ENCODE data around the gene FTCD. TPM values are rescaled to one million over a fixed set of nuclear protein-coding genes. Genes with fewer than 3 reads are reported as not detected.
"Not testable (repeated sequence)": the region's sequence is repeated elsewhere in the genome, so short reads cannot be mapped to it uniquely, and the experiment has no call there.

The FTCD gene
- total RNA-seq, 2 experiments from 2014 or later = 0.43 TPM; not detected in 1

GRCh38 chr21:46181436-46181835 lies 26.1 kb upstream of the FTCD start:
- no peak overlapping the region for H3K4me3 Mint-ChIP-seq
- peaks cover 1% of the 10 kb centered on the region for H3K9me3 Mint-ChIP-seq
- no peaks in the 10 kb centered on the region for H3K36me3 Mint-ChIP-seq
- DNase-seq = no peak
- no peak overlapping the region for H3K27ac Mint-ChIP-seq
- peaks cover 10% of the 10 kb centered on the region for H3K4me1 Mint-ChIP-seq
- H3K27me3 Mint-ChIP-seq = peaks cover 3% of the 10 kb centered on the region

DNA sequence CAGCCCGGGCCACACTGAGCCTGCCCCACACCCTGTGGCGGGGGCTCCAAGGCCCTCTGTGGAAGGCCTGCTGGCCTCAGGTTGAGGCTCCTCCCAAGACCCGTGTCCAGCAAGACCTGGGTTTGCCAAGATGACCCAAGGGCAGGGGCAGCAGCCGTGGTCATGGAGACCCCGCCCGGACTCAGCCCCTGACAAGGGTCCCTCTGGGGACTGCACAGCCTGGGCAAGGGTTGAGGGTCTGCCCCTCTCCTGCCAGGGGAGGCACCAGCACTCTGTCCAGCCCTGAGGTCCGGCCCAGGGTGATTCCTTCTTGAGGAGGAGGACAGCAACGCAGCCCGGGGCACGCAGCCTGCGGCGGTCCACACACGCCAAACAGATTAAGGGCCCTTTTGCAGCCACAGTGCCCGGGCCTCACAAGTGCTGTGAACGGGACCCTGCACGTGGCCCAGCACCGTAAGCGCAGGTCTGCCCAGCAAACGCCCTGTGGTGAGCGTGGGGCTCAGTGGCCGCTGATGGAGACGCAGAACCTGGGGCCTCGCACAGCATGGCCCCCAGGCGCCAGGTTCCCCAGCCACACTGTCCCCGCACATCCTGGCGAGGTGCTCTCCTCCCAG lies 25.5 kb upstream of the FTCD start:
- Mint-ChIP-seq H3K4me1 (peaks cover 9% of the 10 kb centered on the region), H3K27ac (no peak overlapping the region), H3K27me3 (peaks cover 3% of the 10 kb centered on the region), H3K36me3 (no peaks in the 10 kb centered on the region), H3K9me3 (peaks cover 6% of the 10 kb centered on the region), H3K4me3 (no peak overlapping the region)
- DNase-seq = no peak

DNA sequence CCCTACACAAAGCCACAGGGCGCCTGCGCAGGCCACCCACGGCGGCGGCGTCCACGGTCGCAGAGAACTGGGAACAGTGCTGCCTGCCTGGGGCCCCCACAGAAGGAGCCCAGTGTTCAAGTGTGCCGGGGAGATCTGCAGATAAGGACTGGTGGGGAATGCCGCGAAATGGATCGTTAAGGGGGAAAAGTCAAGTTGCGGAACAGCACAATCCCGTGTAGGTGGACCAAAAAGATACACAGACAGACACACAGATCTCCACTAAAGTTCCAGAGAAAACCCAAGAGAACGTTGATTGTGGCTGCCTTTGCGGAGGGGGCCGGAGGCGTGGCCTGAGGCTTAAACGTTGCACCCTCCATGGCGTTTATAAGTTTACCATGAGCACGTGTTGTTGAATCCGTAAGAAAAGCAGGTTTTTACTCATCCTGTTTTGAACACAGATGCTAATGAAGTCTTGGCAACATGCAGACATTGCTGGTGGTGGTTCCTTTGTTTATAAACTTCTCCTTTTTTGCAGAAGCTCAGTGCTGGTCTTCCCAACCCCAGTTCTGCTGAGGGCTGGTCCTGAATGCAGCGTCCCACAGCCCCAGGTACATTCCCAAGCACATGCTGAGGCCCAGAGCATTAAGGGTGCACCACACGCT lies 24.8 kb upstream of the FTCD start:
- Mint-ChIP-seq H3K9me3 (peaks cover 6% of the 10 kb centered on the region), H3K27me3 (peaks cover 3% of the 10 kb centered on the region)

GRCh38 chr21:46179708-46180078 lies 24.3 kb upstream of the FTCD start:
- Mint-ChIP-seq H3K4me3 (no peak overlapping the region), H3K27ac (no peak overlapping the region), H3K9me3 (peaks cover 11% of the 10 kb centered on the region), H3K27me3 (peaks cover 3% of the 10 kb centered on the region), H3K4me1 (peaks cover 3% of the 10 kb centered on the region), H3K36me3 (peaks cover 4% of the 10 kb centered on the region)
- DNase-seq = no peak

More for the DNA sequence above, 24.8 kb upstream of the FTCD start:
- Mint-ChIP-seq H3K4me3 (no peak overlapping the region), H3K36me3 (peaks cover 1% of the 10 kb centered on the region), H3K27ac (no peak overlapping the region), H3K4me1 (peaks cover 3% of the 10 kb centered on the region)
- DNase-seq = no peak

DNA sequence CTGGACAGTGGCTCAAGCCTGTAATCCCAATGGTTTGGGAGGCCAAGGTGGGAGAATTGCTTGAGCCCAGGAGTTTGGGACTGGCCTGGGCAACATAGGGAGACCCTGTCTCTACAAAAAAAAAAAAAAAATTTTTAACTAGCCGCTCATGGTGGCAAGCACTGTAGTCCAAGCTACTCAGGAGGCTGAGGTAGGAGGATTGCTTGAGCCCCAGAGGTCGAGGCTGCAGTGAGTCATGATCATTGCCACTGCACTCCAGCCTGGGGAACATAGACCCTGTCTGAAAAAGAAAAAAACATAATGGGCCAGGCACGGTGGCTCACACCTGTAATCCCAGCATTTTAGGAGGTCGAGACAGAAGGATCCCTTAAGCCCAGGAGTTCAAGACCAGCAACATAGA lies 23.6 kb upstream of the FTCD start:
- H3K27ac Mint-ChIP-seq = no peak overlapping the region
- peaks cover 16% of the 10 kb centered on the region for H3K9me3 Mint-ChIP-seq
- no peak for DNase-seq
- H3K4me3 Mint-ChIP-seq = no peak overlapping the region
- peaks cover 11% of the 10 kb centered on the region for H3K36me3 Mint-ChIP-seq
- H3K4me1 Mint-ChIP-seq = peaks cover under 1% of the 10 kb centered on the region
- H3K27me3 Mint-ChIP-seq = peaks cover 3% of the 10 kb centered on the region

GRCh38 chr21:46176443-46177129 lies 21.2 kb upstream of the FTCD start:
- not testable (repeated sequence) for H3K4me3 Mint-ChIP-seq

GRCh38 chr21:46173573-46173972 lies 18.2 kb upstream of the FTCD start:
- DNase-seq = no peak
- Mint-ChIP-seq H3K27me3 (no peaks in the 10 kb centered on the region), H3K4me3 (no peak overlapping the region), H3K27ac (no peak overlapping the region), H3K36me3 (peaks cover 11% of the 10 kb centered on the region), H3K4me1 (no peaks in the 10 kb centered on the region), H3K9me3 (peaks cover 19% of the 10 kb centered on the region)

More at GRCh38 chr21:46176443-46177129, 21.2 kb upstream of the FTCD start:
- Mint-ChIP-seq H3K9me3 (peaks cover 19% of the 10 kb centered on the region), H3K36me3 (peaks cover 11% of the 10 kb centered on the region)
- not testable (repeated sequence) for H3K4me1 Mint-ChIP-seq, H3K27ac Mint-ChIP-seq, H3K27me3 Mint-ChIP-seq, DNase-seq

GRCh38 chr21:46172863-46173528 lies 17.6 kb upstream of the FTCD start:
- no peak for DNase-seq
- Mint-ChIP-seq H3K36me3 (peaks cover 11% of the 10 kb centered on the region), H3K4me1 (no peaks in the 10 kb centered on the region), H3K9me3 (peaks cover 19% of the 10 kb centered on the region), H3K27me3 (no peaks in the 10 kb centered on the region), H3K4me3 (no peak overlapping the region), H3K27ac (no peak overlapping the region)

DNA sequence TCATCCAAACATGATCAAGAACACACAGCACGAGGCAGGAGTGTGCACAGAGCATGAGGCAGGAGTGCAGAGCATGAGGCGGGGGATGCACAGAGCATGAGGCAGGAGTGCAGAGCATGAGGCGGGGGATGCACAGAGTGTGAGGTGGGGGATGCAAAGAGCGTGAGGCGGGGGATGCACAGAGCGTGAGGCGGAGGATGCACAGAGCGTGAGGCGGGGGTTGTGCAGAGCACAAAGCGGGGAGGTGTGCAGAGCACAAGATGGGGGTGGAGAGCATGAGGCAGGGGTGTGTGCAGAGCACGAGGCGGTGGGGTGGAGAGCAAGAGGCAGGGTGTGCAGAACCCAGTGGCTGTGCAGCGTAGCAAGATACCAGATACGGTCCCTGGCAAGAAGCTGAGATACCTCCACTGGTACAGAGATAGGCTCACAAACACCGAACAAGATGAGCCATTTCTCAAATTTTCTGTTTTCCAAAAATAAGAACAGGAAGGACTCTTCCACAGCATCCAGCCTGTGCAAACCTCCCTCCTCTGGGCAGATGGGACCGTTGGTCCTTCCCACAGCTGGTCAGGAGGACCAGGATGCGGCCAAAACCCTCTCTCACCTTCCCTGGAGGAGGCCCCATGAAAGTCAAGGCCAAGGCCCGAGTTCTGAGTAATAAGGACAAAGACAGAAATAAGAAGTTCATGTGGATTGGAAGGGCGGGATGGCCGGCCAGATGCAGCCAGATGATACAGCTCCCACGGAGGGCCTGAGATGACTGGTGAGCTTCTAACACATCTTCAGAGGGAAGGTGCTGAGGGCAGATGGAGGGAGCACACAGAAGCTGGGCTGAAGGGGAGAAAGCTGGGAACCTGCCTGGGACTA lies 16.9 kb upstream of the FTCD start:
- Mint-ChIP-seq H3K4me1 (no peaks in the 10 kb centered on the region), H3K27me3 (no peaks in the 10 kb centered on the region), H3K4me3 (no peak overlapping the region), H3K27ac (no peak overlapping the region), H3K9me3 (peaks cover 17% of the 10 kb centered on the region), H3K36me3 (peaks cover 11% of the 10 kb centered on the region)
- DNase-seq = no peak

GRCh38 chr21:46171585-46171984 lies 16.2 kb upstream of the FTCD start:
- Mint-ChIP-seq H3K4me3 (no peak overlapping the region), H3K9me3 (peaks cover 17% of the 10 kb centered on the region), H3K27me3 (no peaks in the 10 kb centered on the region), H3K4me1 (no peaks in the 10 kb centered on the region), H3K36me3 (peaks cover 11% of the 10 kb centered on the region), H3K27ac (no peak overlapping the region)
- no peak for DNase-seq

- not testable (repeated sequence) for DNase-seq, H3K27ac Mint-ChIP-seq, H3K27me3 Mint-ChIP-seq, H3K4me3 Mint-ChIP-seq, H3K4me1 Mint-ChIP-seq
- H3K36me3 Mint-ChIP-seq = peaks cover 11% of the 10 kb centered on the region
- peaks cover 12% of the 10 kb centered on the region for H3K9me3 Mint-ChIP-seq
Measured at GRCh38 chr21:46170436-46171193, 15.2 kb upstream of the FTCD start.

DNA sequence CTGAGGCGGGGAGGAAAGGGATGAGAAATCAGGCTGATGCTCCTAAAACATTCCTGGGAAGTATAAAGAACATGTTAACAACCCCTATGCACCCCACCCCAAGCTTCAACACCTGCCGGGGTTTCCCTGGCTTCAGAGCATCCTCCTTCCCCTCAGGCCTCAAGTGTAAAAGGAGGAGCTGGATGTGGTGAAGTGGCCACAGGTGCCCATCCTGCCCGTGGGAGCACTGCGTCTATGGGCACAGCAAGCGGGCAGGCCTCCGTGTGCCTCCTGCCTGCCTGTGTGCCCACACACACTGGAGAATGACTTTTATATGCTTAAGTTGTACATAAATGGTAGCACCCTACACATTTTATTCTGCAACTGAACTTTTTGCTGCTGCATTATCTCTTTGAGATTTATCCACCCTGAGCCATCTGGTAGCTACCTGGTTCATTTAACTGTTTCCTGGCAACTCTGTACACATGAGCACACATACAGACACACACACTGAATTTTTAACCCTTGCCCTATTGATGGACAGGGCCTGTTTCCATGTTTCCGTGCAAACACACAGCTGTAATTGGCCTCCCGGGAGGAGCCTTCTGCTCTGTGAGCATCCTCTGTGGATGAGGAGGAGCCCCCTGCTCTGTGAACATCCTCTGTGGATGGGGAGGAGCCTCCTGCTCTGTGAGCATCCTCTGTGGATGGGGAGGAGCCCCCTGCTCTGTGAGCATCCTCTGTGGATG lies 13.4 kb upstream of the FTCD start:
- H3K4me1 Mint-ChIP-seq = no peaks in the 10 kb centered on the region
- H3K27me3 Mint-ChIP-seq = no peaks in the 10 kb centered on the region
- no peak for DNase-seq
- no peak overlapping the region for H3K4me3 Mint-ChIP-seq
- H3K9me3 Mint-ChIP-seq = peaks cover 3% of the 10 kb centered on the region
- H3K27ac Mint-ChIP-seq = no peak overlapping the region
- no peaks in the 10 kb centered on the region for H3K36me3 Mint-ChIP-seq

GRCh38 chr21:46168238-46168637 lies 12.9 kb upstream of the FTCD start:
- Mint-ChIP-seq H3K9me3 (no peaks in the 10 kb centered on the region), H3K4me3 (no peak overlapping the region), H3K27ac (no peak overlapping the region), H3K36me3 (no peaks in the 10 kb centered on the region), H3K4me1 (no peaks in the 10 kb centered on the region), H3K27me3 (no peaks in the 10 kb centered on the region)
- no peak for DNase-seq
